ENCODE measurements around the gene INPP5J. TPM values are rescaled to one million over a fixed set of nuclear protein-coding genes. Genes with fewer than 3 reads are reported as not detected.
"Not testable (repeated sequence)": the region's sequence is repeated elsewhere in the genome, so short reads cannot be mapped to it uniquely, and the experiment has no call there.

INPP5J gene
- total RNA-seq, 2 donors from 2014 or later = 13.3 to 26.4 TPM

DNA sequence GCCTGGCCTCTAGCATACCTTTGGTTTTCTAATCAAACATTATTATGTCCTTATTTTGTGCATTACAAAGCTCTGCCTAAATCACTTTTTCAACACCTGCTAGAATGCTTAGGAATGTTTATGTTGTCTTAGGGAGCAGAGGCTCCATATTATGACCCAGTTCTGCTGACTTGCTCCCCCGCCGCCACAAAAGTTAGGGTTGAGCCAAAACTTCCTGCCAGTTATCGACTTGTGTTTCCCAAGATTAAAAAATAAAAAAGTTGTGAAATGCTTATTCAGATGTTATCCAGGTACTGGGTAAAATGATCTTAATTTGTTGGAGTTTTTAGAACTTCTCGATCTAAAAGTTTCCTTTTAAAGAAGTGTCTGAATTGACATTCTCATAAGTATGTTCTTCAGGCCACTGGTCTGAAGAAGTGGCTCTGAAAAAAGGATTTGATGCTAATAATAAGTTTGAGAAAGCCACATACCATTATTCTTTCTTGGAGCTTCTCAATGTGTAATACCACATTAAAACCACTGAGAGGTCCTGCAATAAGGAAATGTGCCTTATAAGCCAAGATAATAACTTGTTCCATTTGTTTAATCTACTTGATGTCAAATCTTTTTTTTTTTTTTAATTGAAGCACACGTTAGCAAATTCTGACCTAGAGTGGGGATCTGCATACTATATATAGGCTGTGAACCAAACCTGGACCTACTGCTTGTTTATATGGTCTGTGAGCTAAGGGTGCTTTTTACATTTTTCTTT lies 39.4 kb downstream of the INPP5J start:
- intact Hi-C loops (cut with DNase I) = no loop called here
- no peak for ATAC-seq
- DNase-seq = no peak

DNA sequence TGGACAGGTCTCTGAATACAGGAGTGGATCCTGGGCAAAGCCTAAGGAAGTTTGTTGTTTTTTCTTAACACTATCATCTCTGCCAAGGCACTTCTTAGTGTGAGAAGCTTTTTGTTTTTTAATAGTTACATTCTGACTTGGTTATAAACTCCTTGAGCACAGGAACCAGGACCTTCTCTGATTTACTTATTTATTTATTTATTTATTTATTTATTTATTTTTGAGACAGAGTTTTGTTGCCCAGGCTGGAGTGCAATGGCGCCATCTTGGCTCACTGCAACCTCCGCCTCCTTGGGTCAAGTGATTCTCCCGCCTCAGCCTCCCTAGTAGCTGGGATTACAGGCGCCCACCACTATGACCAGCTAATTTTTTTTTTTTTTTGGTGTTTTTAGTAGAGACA lies 48.2 kb downstream of the INPP5J start:
- intact Hi-C loops (cut with DNase I) = no loop called here
- ATAC-seq = no peak

DNA sequence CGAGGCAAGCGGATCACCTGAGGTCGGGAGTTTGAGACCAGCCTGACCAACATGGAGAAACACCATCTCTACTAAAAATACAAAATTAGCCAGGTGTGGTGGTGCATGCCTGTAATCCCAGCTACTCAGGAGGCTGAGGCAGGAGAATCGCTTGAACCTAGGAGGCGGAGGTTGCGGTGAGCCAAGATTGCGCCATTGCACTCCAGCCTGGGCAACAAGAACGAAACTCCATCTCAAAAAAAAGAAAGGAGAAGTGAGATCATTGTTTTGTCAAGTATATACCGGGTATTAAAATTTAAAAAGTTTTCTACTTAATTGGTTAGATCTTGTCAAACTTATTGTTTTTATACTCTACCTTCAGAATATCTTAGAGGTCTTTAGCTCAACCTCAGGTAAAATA lies 49.0 kb downstream of the INPP5J start:
- intact Hi-C loops (cut with DNase I); DNase-seq; ATAC-seq: not testable (repeated sequence)

More for the DNA sequence above, 48.2 kb downstream of the INPP5J start:
- no peak for DNase-seq

DNA sequence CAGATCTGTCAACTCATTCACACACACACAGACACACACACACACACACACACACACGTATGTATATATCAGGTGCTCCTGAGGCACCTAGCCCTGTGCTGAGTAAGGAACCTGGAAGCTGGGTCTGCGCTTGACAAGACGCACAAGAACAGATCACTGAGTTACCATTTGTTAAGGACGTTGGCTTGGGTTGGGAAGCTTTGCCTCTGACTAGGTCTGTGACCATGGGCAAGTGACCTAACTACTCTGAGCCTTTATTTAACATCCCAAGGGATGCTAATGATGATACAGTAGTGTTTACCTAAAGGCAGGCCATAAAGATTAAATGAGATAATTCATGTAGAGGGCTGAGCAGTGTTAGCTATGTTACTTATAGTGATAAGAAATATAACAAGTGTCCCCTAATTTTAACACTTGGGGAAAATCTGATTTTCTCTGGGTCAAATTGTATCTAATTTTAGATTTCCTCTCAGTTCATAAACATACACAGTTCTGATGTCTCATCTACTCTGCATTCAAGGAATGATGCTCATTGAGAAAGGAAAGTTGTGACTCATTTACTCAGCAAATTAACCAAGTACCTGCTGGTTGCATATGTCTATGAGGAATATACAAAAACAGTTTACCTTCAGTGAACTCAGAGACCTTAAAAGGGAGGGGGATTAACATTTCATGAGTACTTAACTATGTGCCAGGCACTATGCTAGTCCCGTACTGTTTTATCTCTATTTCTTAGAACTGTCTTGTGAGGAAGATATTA lies 50.8 kb downstream of the INPP5J start:
- ATAC-seq = peak in 1 of 2 donors; percentile 77
- DNase-seq = no peak
- intact Hi-C loops (cut with DNase I) = no loop called here

DNA sequence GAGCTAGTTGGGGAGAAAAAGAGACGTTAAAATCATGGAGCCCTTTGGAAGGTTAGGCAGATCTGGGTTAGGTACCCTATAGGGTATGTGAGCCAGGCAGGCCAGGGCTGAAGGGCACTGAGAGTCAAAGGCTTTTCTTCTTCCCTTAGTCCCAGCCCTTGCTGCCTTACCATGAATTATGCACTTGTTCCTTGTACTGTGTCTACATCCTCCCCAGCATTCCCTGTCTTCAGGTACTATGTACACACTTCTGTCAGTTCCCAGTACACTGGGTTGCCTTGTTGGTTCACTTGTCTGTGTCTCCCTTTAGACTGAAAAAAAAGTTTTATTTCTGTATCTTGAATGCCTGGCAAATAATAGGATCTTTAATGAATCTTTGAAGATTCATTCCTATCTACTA lies 54.2 kb downstream of the INPP5J start:
- intact Hi-C loops (cut with DNase I) = no loop called here

DNA sequence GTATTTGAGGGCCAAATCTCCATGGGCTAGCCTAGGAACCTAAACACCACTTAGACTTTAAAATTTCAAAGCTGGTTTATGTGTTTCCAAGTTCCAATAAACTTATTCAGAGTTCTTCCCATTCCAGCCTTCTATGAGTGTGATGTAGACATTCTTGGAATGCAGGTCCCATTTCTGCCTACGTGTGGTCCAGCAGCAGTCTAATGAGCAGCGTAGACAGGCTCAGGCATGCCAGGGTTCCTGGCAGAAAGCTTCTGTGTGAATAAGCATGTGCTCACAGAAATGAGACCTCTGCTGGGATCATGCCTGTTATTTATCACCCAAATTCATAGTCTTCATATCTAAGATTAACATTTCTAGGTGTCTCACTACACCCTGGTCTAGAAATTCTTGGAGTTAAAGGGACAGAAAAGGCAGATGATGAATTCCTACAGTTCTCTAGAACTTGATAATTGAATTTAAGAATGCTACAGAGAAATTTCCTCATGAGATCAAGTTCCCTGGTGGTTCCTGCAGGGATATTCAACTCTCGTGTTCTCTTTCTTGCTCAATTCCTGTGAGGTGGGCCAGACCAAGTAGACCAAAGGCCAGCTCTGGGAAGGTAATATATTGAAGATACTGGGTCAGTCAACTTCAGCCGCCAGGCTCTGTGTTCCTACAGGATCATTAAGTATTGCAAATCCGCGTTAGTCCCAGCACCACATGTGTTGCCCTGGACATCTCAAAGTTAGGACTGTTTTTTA lies 54.8 kb downstream of the INPP5J start:
- no peak for DNase-seq
- intact Hi-C loops (cut with DNase I) = no loop called here
- ATAC-seq = peak in 1 of 2 donors; percentile 39

More for the DNA sequence above, 54.2 kb downstream of the INPP5J start:
- ATAC-seq (no peak), DNase-seq (no peak)

DNA sequence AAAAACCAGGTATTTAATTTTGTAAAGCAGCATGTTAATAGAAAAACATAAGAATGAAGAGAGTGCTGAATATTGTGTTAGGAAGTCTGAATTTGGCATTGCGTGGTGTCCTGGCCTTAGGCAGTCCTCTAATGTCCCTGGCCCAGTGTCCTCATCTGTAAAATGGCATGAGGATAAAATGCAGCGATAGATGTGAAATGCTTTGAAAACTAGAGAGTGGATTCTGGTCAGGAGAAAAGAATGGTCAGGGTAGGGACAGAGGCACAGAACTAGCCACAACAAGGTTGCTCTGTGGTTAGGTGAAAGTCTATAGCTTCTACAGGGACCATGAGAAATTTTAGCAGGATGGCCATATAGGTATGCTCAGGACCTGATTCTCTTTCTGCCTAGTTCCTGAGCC lies 56.1 kb downstream of the INPP5J start:
- intact Hi-C loops (cut with DNase I) = no loop called here
- ATAC-seq (no peak), DNase-seq (no peak)

DNA sequence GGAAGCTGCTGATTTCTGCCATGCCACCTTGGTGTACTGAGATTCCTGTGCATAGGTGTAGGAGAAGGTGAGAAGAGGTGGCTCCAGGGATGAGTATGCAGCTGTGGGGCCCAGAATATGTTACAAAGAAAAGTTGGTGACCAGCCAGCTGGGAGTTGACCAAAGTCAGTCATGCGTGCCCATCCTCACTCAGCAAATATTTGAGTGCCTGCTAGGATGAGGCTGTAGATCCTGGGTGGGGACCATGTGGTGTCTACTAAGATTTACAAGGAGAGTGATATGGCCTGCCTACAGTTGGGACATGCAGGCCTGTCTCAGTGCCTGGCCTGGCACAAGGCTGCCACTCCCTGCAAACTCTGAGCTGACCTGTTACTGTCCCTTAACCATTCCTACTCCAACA lies 56.6 kb downstream of the INPP5J start:
- intact Hi-C loops (cut with DNase I) = no loop called here
- no peak for DNase-seq
- peak in 1 of 2 donors; percentile 61 for ATAC-seq

DNA sequence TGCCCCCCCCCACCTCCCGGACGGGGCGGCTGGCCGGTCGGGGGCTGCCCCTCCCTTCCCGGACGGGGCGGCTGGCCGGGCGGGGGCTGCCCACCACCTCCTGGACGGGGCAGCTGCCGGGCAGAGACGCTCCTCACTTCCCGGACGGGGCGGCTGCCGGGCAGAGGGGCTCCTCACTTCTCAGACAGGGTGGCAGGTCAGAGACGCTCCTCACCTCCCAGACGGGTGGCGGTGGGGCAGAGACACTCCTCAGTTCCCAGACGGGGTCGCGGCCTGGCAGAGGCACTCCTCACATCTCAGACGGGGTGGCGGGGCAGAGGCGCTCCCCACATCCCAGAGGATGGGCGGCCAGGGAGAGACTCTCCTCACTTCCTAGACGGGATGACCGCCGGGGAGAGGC lies 61.2 kb downstream of the INPP5J start:
- DNase-seq (no peak), ATAC-seq (no peak)
- intact Hi-C loops (cut with DNase I) = no loop called here

Small RNA genes within 50 kb of the gene (microRNA-seq; reads per million reads assigned to microRNA genes)
- gene MIR3928 = 0.60 to 2.2 reads per million in 2 donors

Other genes starting within 250 kb of the INPP5J start
- 10 to 100 TPM; 19.2 to 24.1 TPM for gene MORC2, start 154.2 kb upstream of the INPP5J start, total RNA-seq
- 10 to 100 TPM; 37.7 to 51.3 TPM for gene TUG1, start 153.7 kb upstream of the INPP5J start, total RNA-seq
- 100 to 1,000 TPM; 142 to 150 TPM for gene SMTN, start 41.6 kb upstream of the INPP5J start, total RNA-seq
- gene SELENOM, start 15.4 kb upstream of the INPP5J start, total RNA-seq = 100 to 1,000 TPM; 118 to 145 TPM
- not detected for gene PLA2G3, start 17.5 kb downstream of the INPP5J start, total RNA-seq
- gene RNF185, start 37.2 kb downstream of the INPP5J start, total RNA-seq = 10 to 100 TPM; 20.2 to 24.4 TPM
- gene LIMK2, start 89.3 kb downstream of the INPP5J start, total RNA-seq = 10 to 100 TPM; 10.2 to 18.5 TPM
- 10 to 100 TPM in 1 of 2 donors, 1 to 10 TPM in 1; 5.2 to 15.6 TPM for gene PIK3IP1, start 169.5 kb downstream of the INPP5J start, total RNA-seq
- 10 to 100 TPM; 11.5 to 12.3 TPM for gene PATZ1, start 223.4 kb downstream of the INPP5J start, total RNA-seq